H1 (cell line): ENCODE results near the gene PGM1. TPM values are rescaled to one million over a fixed set of nuclear protein-coding genes. Genes with fewer than 3 reads are reported as not detected.

Source experiments
- CTCF ChIA-PET: fragments of 300-600 bp; sonication (Branson Sonifier 250); formaldehyde crosslinking; loops from one replicate; lab custom pipeline; 2021; ENCODE audit not compliant: partially characterized antibody; lab: Charles Lee
- POLR2A ChIA-PET: fragments of 300-600 bp; sonication (Branson Sonifier 250); formaldehyde crosslinking; loops from one replicate; lab custom pipeline; 2021; ENCODE audit warnings: inconsistent platforms; ENCODE audit not compliant: partially characterized antibody; lab: Charles Lee
- DNase-seq, 2 experiments: peaks; one replicate each; pipeline versions ENCODE4 v3.0.0 to v3.0.0-alpha.2; 2010 to 2022; ENCODE audit warnings: low spot score in 2 of 2, low read depth in 1 of 2, mixed read lengths in 1 of 2
- FAIRE-seq: peaks from 2 replicates; lab custom pipeline; 2011; peaks lifted over from hg19 to GRCh38; lab: Jason Lieb, UNC
- H2AFZ ChIP-seq: 2 replicates; pipeline ENCODE4 v1.8.1; 2012; ENCODE audit warnings: low read length, inconsistent platforms
- H2AK5ac ChIP-seq: 2 replicates; pipeline ENCODE4 v1.6.1; 2013; ENCODE audit warnings: low read depth, low read length
- H2BK120ac ChIP-seq: replicated peaks from 2 replicates; pipeline ENCODE3; 2013; ENCODE audit warnings: low read depth, low read length, inconsistent platforms
- H2BK12ac ChIP-seq: 2 replicates; pipeline ENCODE4 v1.6.1; 2013; ENCODE audit warnings: low read depth, low read length
- H2BK15ac ChIP-seq: 2 replicates; pipeline ENCODE4 v1.6.1; 2013; ENCODE audit warnings: low read length
- H2BK20ac ChIP-seq: 2 replicates; pipeline ENCODE4 v1.6.1; 2013; ENCODE audit warnings: low read length
- H2BK5ac ChIP-seq: 2 replicates; pipeline ENCODE4 v1.6.1; 2013; ENCODE audit warnings: low read depth, low read length
- H3K14ac ChIP-seq: 2 replicates; pipeline ENCODE4 v1.6.1; 2013; ENCODE audit warnings: inconsistent platforms; ENCODE audit not compliant: insufficient read length
- H3K18ac ChIP-seq: 2 replicates; pipeline ENCODE4 v1.6.1; 2013; ENCODE audit warnings: low read length; ENCODE audit errors: extremely low read depth
- H3K23ac ChIP-seq: 2 replicates; pipeline ENCODE4 v1.6.1; 2013; ENCODE audit warnings: inconsistent platforms; ENCODE audit not compliant: insufficient read length
- H3K23me2 ChIP-seq: 2 replicates; pipeline ENCODE4 v1.6.1; 2013; ENCODE audit warnings: low read depth, low read length
- H3K27ac ChIP-seq: 2 replicates; pipeline ENCODE4 v1.6.1; 2011; ENCODE audit warnings: low read depth, low read length, inconsistent platforms
- H3K27me3 ChIP-seq, 4 experiments: replicated peaks in 1 of 4; 1 replicate in 1 of 4; 2 replicates in 3 of 4; pipeline versions ENCODE4 v1.6.1 to v1.8.1; 2011 to 2013; ENCODE audit warnings: low read length in 3 of 4, mild to moderate bottlenecking in 3 of 4, inconsistent platforms in 2 of 4, mixed read lengths in 2 of 4, moderate library complexity in 1 of 4; ENCODE audit not compliant: control insufficient read depth in 3 of 4, insufficient read depth in 3 of 4; ENCODE audit errors: extremely low read depth in 1 of 4
- H3K36me3 ChIP-seq, 4 experiments: 2 replicates each; pipeline versions ENCODE4 v1.6.1 to v1.8.1; 2011 to 2013; ENCODE audit warnings: mild to moderate bottlenecking in 4 of 4, low read length in 3 of 4, moderate library complexity in 2 of 4, control low read depth in 1 of 4, inconsistent platforms in 1 of 4; ENCODE audit not compliant: insufficient read depth in 4 of 4, control insufficient read depth in 2 of 4
- H3K4ac ChIP-seq: replicated peaks from 2 replicates; pipeline ENCODE3; 2013; ENCODE audit warnings: low read length, low read depth, mixed read lengths, inconsistent platforms; ENCODE audit not compliant: insufficient read length
- H3K4me1 ChIP-seq, 4 experiments: replicated peaks in 1 of 4; 1 replicate in 1 of 4; 2 replicates in 3 of 4; pipeline versions ENCODE4 v1.6.1 to v1.8.1; 2011 to 2013; ENCODE audit warnings: low read length in 3 of 4, inconsistent platforms in 2 of 4, mixed read lengths in 1 of 4; ENCODE audit not compliant: insufficient read depth in 4 of 4, control insufficient read depth in 3 of 4
- H3K4me2 ChIP-seq, 2 experiments: 2 replicates each; pipeline versions ENCODE4 v1.6.1 to v1.8.1; 2011 to 2013; ENCODE audit warnings: low read depth in 2 of 2, low read length in 2 of 2, control low read depth in 1 of 2, inconsistent platforms in 1 of 2, mild to moderate bottlenecking in 1 of 2; ENCODE audit not compliant: insufficient read depth in 1 of 2
- H3K4me3 ChIP-seq, 4 experiments: fragments of 200-600, 300-600 bp in 1 of 4; sonication (generic), shearing (Covaris generic), sonication (Bioruptor Twin) in 1 of 4; 2 replicates each; pipeline versions ENCODE4 v1.5.1 to v1.8.1; 2011 to 2016; ENCODE audit warnings: low read length in 4 of 4, low read depth in 3 of 4, control low read depth in 2 of 4, inconsistent platforms in 2 of 4, mild to moderate bottlenecking in 2 of 4, mixed read lengths in 1 of 4, moderate library complexity in 1 of 4; ENCODE audit not compliant: insufficient read depth in 2 of 4; ENCODE audit errors: extremely low read depth in 1 of 4
- H3K56ac ChIP-seq: replicated peaks from 2 replicates; pipeline ENCODE3; 2013; ENCODE audit warnings: low read depth, mild to moderate bottlenecking, mixed read lengths, low read length, inconsistent platforms; ENCODE audit not compliant: insufficient read length
- H3K79me1 ChIP-seq: 2 replicates; pipeline ENCODE4 v1.6.1; 2013; ENCODE audit warnings: low read depth, low read length, control low read depth
- H3K79me2 ChIP-seq, 2 experiments: 2 replicates each; pipeline versions ENCODE4 v1.6.1 to v1.8.1; 2012 to 2013; ENCODE audit warnings: low read length in 2 of 2, mild to moderate bottlenecking in 2 of 2, inconsistent platforms in 1 of 2; ENCODE audit not compliant: insufficient read depth in 2 of 2, control insufficient read depth in 1 of 2
- H3K9ac ChIP-seq, 4 experiments: replicated peaks in 1 of 4; 1 replicate in 1 of 4; 2 replicates in 3 of 4; pipeline versions ENCODE4 v1.6.1 to v1.8.1; 2011 to 2013; ENCODE audit warnings: low read depth in 3 of 4, low read length in 3 of 4, control low read depth in 2 of 4, mild to moderate bottlenecking in 2 of 4, moderate library complexity in 2 of 4, inconsistent platforms in 1 of 4; ENCODE audit errors: extremely low read depth in 1 of 4
- H3K9me3 ChIP-seq, 2 experiments: 2 replicates each; pipeline versions ENCODE4 v1.6.1 to v1.8.1; 2012 to 2013; ENCODE audit warnings: mild to moderate bottlenecking in 2 of 2, moderate library complexity in 2 of 2, control low read depth in 1 of 2, inconsistent platforms in 1 of 2, low read depth in 1 of 2, low read length in 1 of 2, mixed read lengths in 1 of 2; ENCODE audit not compliant: insufficient read depth in 2 of 2
- H4K20me1 ChIP-seq, 2 experiments: replicated peaks in 1 of 2; 2 replicates each; pipeline versions ENCODE3 to v1.8.1; 2011 to 2013; ENCODE audit warnings: inconsistent platforms in 2 of 2, low read length in 2 of 2, mild to moderate bottlenecking in 1 of 2; ENCODE audit not compliant: insufficient read depth in 2 of 2, control insufficient read depth in 1 of 2
- H4K5ac ChIP-seq: 2 replicates; pipeline ENCODE4 v1.6.1; 2013; ENCODE audit warnings: low read length, low read depth, mixed read lengths, inconsistent platforms; ENCODE audit not compliant: insufficient read length
- H4K8ac ChIP-seq: 2 replicates; pipeline ENCODE4 v1.8.0; 2013; ENCODE audit warnings: mild to moderate bottlenecking, moderate library complexity, low read length, inconsistent platforms; ENCODE audit not compliant: insufficient read depth; ENCODE audit errors: extremely low read depth
- H4K91ac ChIP-seq: replicated peaks from 2 replicates; pipeline ENCODE3; 2013; ENCODE audit warnings: low read length, mixed read lengths, inconsistent platforms; ENCODE audit not compliant: insufficient read length
- BRCA1 ChIP-seq: IDR thresholded peaks from 2 replicates; pipeline ENCODE4 v1.6.1; 2012; ENCODE audit warnings: low read depth, low read length, improper control_type of control experiment
- SRF ChIP-seq: IDR thresholded peaks from 2 replicates; pipeline ENCODE4 v1.6.1; 2011; ENCODE audit warnings: mild to moderate bottlenecking, low read depth, low read length, moderate library complexity
- WGBS, 2 experiments: shearing (Covaris generic) in 1 of 2; methylation state at CpG; one replicate each; pipeline versions ENCODE4 v1.1.6 to v1.1.7; 2013 to 2015; ENCODE audit warnings: low lambda C conversion rate in 2 of 2, mixed read lengths in 2 of 2, inconsistent platforms in 1 of 2, low coverage in 1 of 2, missing lambda C conversion rate in 1 of 2; ENCODE audit not compliant: insufficient replicate concordance in 2 of 2, insufficient coverage in 1 of 2, insufficient read length in 1 of 2; ENCODE audit errors: extremely low coverage in 1 of 2, missing lambda C conversion rate in 1 of 2; 5-methylcytosine and 5-hydroxymethylcytosine counted together
- polyA plus RNA-seq, 7 experiments: library from polyadenylated mRNA; depleted of rRNA in 3 of 7; stranded (reverse) in 5 of 7; unstranded in 2 of 7; fragments of >200 nt in 5 of 7; fragments of 200-250 nt in 2 of 7; gene quantifications; 1 replicate in 5 of 7; 2 replicates in 1 of 7; 4 replicates in 1 of 7; pipeline versions ENCODE4 v1.2.1 to v1.2.3, GENCODE V29; 2011 to 2013; ENCODE audit warnings: missing spikeins in 2 of 7, mixed read lengths in 2 of 7
- total RNA-seq: library from RNA; stranded (reverse); fragmentation: NEBNext Ultra II Directional; extraction: Animal tissue kit (Norgen Biotek cat#: 25700); gene quantifications from 2 replicates; pipeline ENCODE4 v1.2.1, GENCODE V29; 2021

Gene PGM1
- total and polyA plus RNA-seq, 2 of the 8 experiments (the other 6 are each of a cell fraction or from before 2014, with no cell fraction given): 33.0 to 65.4 TPM

DNA sequence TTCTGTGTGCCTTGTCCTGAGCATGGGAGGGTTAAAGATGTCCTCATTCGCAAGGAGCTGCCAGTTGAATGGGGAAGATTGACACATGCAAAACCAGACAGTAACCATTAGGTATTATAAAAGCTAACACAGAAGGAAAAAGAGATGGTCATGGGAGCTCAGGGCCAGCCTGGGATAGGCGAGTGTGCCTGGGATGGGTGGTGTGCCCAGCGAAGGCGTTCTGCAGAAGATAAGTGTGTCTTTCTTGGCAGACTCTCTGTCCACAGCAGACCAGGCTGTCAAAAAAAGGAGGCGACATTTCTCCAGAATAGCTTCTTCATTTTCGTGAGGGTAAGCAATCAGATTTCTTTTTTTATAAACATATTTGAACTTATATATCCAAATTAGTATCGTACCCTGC, 14.1 kb downstream of the PGM1 start:
- H2AK5ac ChIP-seq: no peak overlapping the region
- no peak overlapping the region for H4K8ac ChIP-seq
- H4K5ac ChIP-seq: no peak overlapping the region
- H2BK5ac ChIP-seq: no peak overlapping the region
- no peak overlapping the region for H2BK120ac ChIP-seq
- no peak overlapping the region for H2BK15ac ChIP-seq
- no peak overlapping the region for H3K27ac ChIP-seq
- no peaks in the 10 kb centered on the region for H3K9me3 ChIP-seq
- no peaks in the 10 kb centered on the region for H3K36me3 ChIP-seq
- H3K9ac ChIP-seq: no peak overlapping the region
- no peak overlapping the region for H3K14ac ChIP-seq
- H2AFZ ChIP-seq: no peak overlapping the region
- FAIRE-seq: no peak
- peaks cover 0 to 13% of the 10 kb centered on the region in 2 experiments for H4K20me1 ChIP-seq
- H3K27me3 ChIP-seq: no peaks in the 10 kb centered on the region; a peak in 1 of 7 replicates
- H3K4me3 ChIP-seq: no peak overlapping the region
- no peak overlapping the region for H3K18ac ChIP-seq
- H2BK12ac ChIP-seq: no peak overlapping the region
- no peak overlapping the region for H3K56ac ChIP-seq
- DNase-seq: no peak
- no peak overlapping the region for H3K4me2 ChIP-seq
- CTCF ChIA-PET: interaction anchor here (0.9 to 4.3 kb wide), 5 partner anchors 16 to 637 kb away, joined by 3 to 15 read pairs (median 3); no protein-coding TSS in a partner anchor
- H3K79me1 ChIP-seq: 0 out of 2 replicates have a peak, but pooled peaks cover 3% of the 10 kb centered on the region
- no peak overlapping the region for H3K23ac ChIP-seq
- no peaks in the 10 kb centered on the region for H3K23me2 ChIP-seq
- WGBS, 2 experiments: 91% methylated on average over 7 of the region's 7 CpGs; no CpG with 5 or more reads in 1 of the 2 experiments
- H3K4me1 ChIP-seq: peaks cover 0 to 5% (median 0%) of the 10 kb centered on the region in 4 experiments; a peak in 1 of 7 replicates
- H3K4ac ChIP-seq: no peak overlapping the region
- H3K79me2 ChIP-seq: no peaks in the 10 kb centered on the region
- H4K91ac ChIP-seq: no peak overlapping the region
- no peak overlapping the region for H2BK20ac ChIP-seq
- POLR2A ChIA-PET: no interaction called here
- TF ChIP-seq SRF: no peak
- TF ChIP-seq BRCA1: no peak
